Activated CD4-positive, alpha-beta T cell treated with anti-CD3 and anti-CD28 coated beads, Interleukin-2, amount 10 ng/mL, durations not matched to agents 7 days and 5 days (primary cell): ENCODE results near the gene RASA3. TPM values are rescaled to one million over a fixed set of nuclear protein-coding genes. Genes with fewer than 3 reads are reported as not detected.

Experiments
- CTCF ChIA-PET: fragments of 350-600 bp; sonication (Branson Sonifier 250); formaldehyde crosslinking; loops from one replicate; lab custom pipeline; 2021; ENCODE audit warnings: antibody characterized with exemption; lab: Charles Lee
- POLR2A ChIA-PET: fragments of 350-600 bp; sonication (Branson Sonifier 250); formaldehyde crosslinking; loops from one replicate; lab custom pipeline; 2021; ENCODE audit warnings: antibody characterized with exemption; lab: Charles Lee
- DNase-seq: peaks from one replicate; pipeline ENCODE4 v3.0.0-alpha.2; 2020
- H3K27ac Mint-ChIP-seq: one replicate; pipeline ENCODE4 v1.8.0; 2021; ENCODE audit warnings: mild to moderate bottlenecking, moderate library complexity, mixed read lengths
- H3K27me3 Mint-ChIP-seq: one replicate; pipeline ENCODE4 v1.8.0; 2021; ENCODE audit warnings: mixed read lengths
- H3K36me3 Mint-ChIP-seq: one replicate; pipeline ENCODE4 v1.8.0; 2021; ENCODE audit warnings: low read depth, mixed read lengths
- H3K4me1 Mint-ChIP-seq: one replicate; pipeline ENCODE4 v1.8.0; 2021; ENCODE audit warnings: mixed read lengths
- H3K4me3 Mint-ChIP-seq: one replicate; pipeline ENCODE4 v1.8.0; 2021; ENCODE audit warnings: mild to moderate bottlenecking, moderate library complexity, mixed read lengths
- H3K9me3 Mint-ChIP-seq: one replicate; pipeline ENCODE4 v1.8.0; 2021; ENCODE audit warnings: mixed read lengths
- total RNA-seq, 2 experiments: library from RNA; stranded (reverse); gene quantifications; one replicate each; pipeline ENCODE4 v1.2.3, GENCODE V29; 2021

Gene RASA3
- total RNA-seq, 2 experiments from 2014 or later: 114 to 115 TPM

DNA sequence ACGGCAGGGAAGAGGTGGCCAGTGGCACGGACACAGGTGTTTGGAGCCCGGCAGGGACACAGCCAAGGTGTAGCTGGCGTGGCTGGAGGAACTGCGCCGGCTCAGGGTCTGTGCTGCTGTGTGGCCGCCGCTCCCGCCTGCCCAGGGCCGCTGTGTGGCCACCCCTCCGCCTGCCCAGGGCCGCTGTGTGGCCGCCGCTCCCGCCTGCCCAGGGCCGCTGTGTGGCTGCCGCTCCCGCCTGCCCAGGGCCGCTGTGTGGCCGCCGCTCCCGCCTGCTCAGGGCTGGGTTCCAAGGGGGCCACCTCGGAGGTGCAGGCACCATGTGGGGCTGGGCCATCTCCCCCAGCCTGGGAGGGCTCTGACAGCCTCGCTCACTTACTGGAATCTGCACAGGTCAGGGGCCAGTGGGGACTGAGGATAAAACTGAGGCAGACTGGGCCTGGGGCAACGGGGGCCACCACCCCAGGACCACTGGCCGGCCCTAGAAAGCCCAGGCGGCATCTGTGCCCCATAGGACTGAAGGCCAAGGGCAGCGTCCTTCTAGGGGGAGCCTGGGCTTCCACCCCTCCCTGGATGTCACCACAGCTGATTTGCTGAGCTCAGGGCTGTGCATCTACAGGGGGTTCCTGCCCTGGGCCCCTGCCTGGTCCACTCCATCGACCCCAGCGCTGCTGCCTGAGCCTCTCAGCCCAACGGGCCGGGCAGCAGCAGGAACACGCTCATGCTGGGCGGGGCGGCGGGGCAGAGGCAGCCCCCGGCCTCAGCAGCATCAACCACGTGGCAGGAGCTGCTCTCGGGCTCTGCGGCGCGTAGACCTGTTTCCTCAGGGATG lies 180.1 kb downstream of the RASA3 start:
- peaks cover 2% of the 10 kb centered on the region for H3K9me3 Mint-ChIP-seq
- ChIA-PET CTCF (interaction anchor here (0.9 to 1.2 kb wide), 3 partner anchors 20 to 284 kb away, joined by 3 read pairs; no protein-coding TSS in a partner anchor), POLR2A (no interaction called here)
- no peak overlapping the region for H3K27ac Mint-ChIP-seq
- no peak overlapping the region for H3K4me3 Mint-ChIP-seq
- no peaks in the 10 kb centered on the region for H3K27me3 Mint-ChIP-seq
- DNase-seq: no peak
- peaks cover 23% of the 10 kb centered on the region for H3K36me3 Mint-ChIP-seq
- H3K4me1 Mint-ChIP-seq: peaks cover 5% of the 10 kb centered on the region

DNA sequence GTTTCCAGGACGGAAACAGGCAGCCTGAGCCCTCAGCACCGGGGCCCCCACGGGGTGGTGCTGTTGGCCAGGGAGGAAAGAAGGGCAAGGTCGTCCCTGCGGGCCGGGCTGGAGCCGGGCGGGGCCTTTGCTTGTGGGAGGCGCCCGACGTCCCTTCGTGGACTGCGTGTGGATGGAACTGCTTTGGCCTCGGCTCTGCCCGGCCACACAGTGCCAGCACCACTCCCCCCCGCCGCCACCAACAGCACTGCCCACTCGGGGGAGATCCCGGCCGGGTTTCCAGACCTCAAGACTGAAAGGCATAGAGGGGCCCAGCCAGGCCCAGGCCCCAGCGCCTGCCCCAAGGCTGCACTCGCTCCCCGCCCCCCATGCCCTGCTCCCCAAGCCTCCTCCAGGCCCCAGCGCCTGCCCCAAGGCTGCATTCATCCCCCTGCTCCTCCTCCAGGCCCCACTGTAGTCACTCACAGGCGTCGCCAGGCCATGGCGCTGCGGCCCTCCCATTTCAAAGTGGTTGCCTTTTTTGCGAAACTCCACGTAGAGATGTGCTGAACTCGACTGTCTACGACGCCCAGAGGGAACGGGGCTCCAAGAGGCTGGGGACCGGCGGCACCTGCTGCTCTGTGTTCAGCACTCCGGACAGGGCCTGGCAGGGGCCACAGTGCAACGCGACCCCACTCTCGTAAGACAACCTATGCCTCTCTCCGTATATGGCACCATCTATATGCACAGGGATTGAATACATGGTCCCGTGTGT lies 181.0 kb downstream of the RASA3 start:
- H3K27ac Mint-ChIP-seq: no peak overlapping the region
- H3K4me1 Mint-ChIP-seq: peaks cover 5% of the 10 kb centered on the region
- H3K27me3 Mint-ChIP-seq: no peaks in the 10 kb centered on the region
- ChIA-PET POLR2A (no interaction called here), CTCF (interaction anchor here (1.0 kb wide), 1 partner anchor 20 kb away, joined by 3 read pairs; no protein-coding TSS in a partner anchor)
- DNase-seq: peak; percentile 50
- H3K36me3 Mint-ChIP-seq: peaks cover 19% of the 10 kb centered on the region
- peaks cover 2% of the 10 kb centered on the region for H3K9me3 Mint-ChIP-seq
- H3K4me3 Mint-ChIP-seq: no peak overlapping the region

DNA sequence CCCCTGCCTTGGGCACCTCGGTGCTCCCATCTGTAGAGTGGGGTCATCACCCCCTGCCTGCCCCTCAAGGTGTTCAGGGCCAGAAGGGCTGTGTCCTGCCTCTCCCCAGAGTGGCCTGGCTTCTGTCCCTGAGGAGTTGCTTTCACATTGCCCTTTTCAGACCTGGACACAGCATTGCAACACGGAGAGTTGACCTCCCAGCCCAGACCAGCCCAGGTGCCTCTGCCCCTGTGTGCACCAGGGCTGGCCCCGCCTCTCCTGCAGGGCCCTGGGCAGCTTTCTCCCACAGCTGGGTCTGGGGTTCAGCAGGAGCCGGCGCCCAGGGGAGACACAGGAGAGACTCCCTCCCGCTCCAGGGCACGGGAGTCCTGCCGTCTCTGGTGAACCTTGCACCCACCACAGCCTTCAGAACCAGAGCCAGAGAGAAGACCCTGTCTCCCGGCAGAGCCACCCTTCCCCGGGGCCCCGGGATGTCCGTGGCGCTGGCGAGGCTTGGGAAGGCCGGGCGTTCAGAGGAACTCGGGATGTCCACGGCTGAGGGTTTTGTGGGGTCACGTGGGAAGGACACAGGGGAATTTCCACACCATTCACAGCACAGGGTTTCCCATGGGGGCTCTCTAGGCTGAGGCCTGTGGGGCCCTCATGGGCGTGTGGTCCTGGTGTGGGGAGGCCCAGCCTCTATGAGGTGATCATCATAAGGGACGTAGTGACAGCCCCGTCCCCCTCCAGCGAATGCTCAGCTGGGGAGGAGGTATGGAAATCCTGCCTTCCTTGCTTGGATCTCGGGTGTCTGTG lies 181.8 kb downstream of the RASA3 start:
- ChIA-PET POLR2A (no interaction called here), CTCF (interaction anchor here (1.0 kb wide), 1 partner anchor 19 kb away, joined by 3 read pairs; no protein-coding TSS in a partner anchor)
- Mint-ChIP-seq H3K36me3 (peaks cover 11% of the 10 kb centered on the region), H3K4me1 (peaks cover 5% of the 10 kb centered on the region), H3K27ac (no peak overlapping the region), H3K4me3 (no peak overlapping the region), H3K27me3 (no peaks in the 10 kb centered on the region), H3K9me3 (peaks cover 2% of the 10 kb centered on the region)
- DNase-seq: no peak

DNA sequence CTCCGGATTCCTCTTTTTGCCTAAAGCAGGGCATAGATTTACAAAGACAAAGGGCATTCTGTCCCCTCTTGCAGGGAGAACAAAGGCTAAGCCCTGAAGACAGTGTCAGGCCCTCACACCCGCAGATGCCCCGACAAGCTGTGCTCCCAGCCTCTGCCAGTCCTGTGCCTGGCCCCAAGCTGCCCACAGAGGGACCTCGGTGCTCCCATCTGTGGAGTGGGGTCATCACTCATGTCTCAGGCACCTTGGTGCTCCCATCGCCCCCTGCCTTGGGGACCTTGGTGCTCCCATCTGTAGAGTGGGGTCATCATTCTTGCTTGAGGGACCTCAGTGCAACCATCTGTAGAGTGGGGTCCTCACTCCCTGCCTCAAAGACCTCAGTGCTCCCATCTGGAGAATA lies 182.9 kb downstream of the RASA3 start:
- POLR2A ChIA-PET: no interaction called here
- Mint-ChIP-seq H3K27me3 (no peaks in the 10 kb centered on the region), H3K9me3 (no peaks in the 10 kb centered on the region), H3K4me1 (peaks cover 5% of the 10 kb centered on the region), H3K4me3 (no peak overlapping the region), H3K27ac (no peak overlapping the region), H3K36me3 (peaks cover under 1% of the 10 kb centered on the region)
- CTCF ChIA-PET: no interaction called here
- DNase-seq: no peak

DNA sequence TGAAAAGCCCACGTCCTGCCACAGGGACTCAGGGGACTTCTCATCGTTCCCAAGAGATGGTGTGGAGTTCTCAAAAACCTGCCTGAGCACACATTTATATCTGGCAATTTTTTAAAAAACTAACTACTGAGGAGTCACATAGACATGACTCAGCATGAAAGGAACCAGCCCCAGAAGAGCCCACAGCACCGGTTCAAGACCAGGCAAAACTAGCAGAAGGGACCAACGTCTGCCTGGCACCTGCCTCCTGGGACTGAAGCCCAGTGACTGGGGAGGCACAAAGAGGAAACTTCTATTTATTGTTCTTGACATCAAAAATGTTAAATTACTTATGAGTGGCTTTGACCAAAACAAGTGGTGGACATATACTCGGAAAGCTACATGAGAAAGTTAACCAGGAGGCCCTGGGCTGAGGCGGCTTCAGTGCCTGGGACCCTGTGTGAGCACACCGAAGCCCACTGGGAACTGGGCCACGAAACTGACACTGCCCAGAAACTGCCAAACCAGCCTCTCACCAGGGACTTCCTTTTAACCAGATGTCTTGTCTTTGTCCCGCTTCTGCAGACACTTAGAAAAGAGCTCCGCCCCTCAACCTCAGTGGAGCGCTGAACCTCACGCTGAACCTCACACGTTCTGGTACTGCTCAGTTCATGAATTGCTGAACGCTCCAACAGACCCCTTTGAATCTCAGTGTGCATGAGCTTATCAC lies 184.2 kb downstream of the RASA3 start:
- CTCF ChIA-PET: interaction anchor here (1.0 kb wide), 1 partner anchor 129 kb away, joined by 3 read pairs; no protein-coding TSS in a partner anchor
- Mint-ChIP-seq H3K4me3 (no peak overlapping the region), H3K27ac (peak overlapping the region; percentile 17)

DNA sequence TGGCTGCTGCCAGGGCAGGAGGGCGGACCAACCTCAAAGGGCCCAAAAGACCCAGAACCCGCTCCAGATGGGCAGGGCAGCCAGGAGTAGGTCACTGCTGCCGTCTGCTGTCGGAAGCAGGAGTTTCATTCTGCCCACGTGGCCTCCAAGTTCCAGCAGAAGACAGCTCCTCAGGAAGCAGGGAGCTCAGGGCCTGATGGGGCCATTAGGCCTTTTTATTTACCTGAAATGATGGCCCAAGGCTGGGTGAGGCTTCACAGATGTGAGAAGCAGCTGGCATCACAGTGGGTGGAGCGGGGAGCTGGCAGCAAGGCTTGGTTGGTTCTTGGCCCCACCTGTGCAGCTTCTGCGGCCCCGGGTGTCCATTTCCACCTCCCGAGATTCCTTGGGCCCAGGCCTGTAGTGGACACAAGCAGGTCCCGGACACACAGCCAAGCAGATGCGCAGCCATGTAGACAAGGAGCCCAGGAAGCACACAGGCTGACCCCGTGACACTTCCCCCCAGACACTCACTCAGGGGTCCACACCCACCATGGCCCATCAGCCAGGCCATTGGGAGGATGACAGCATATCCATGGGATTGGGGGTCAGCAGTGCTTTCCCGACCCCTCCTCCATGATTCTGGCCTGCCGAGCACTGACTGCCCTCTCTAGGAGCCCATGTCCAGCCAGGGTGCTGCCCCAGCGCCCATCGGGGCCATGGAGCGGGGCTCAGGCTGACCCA lies 185.0 kb downstream of the RASA3 start:
- Mint-ChIP-seq H3K27ac (no peak overlapping the region), H3K9me3 (no peaks in the 10 kb centered on the region), H3K27me3 (no peaks in the 10 kb centered on the region), H3K4me3 (no peak overlapping the region), H3K36me3 (no peaks in the 10 kb centered on the region), H3K4me1 (peaks cover 5% of the 10 kb centered on the region)
- ChIA-PET POLR2A (no interaction called here), CTCF (interaction anchor here (1.0 kb wide), 1 partner anchor 128 kb away, joined by 3 read pairs; no protein-coding TSS in a partner anchor)
- no peak for DNase-seq

More for the DNA sequence above, 184.2 kb downstream of the RASA3 start:
- no peak for DNase-seq
- POLR2A ChIA-PET: no interaction called here
- H3K36me3 Mint-ChIP-seq: no peaks in the 10 kb centered on the region
- no peaks in the 10 kb centered on the region for H3K27me3 Mint-ChIP-seq
- peaks cover 5% of the 10 kb centered on the region for H3K4me1 Mint-ChIP-seq
- no peaks in the 10 kb centered on the region for H3K9me3 Mint-ChIP-seq

DNA sequence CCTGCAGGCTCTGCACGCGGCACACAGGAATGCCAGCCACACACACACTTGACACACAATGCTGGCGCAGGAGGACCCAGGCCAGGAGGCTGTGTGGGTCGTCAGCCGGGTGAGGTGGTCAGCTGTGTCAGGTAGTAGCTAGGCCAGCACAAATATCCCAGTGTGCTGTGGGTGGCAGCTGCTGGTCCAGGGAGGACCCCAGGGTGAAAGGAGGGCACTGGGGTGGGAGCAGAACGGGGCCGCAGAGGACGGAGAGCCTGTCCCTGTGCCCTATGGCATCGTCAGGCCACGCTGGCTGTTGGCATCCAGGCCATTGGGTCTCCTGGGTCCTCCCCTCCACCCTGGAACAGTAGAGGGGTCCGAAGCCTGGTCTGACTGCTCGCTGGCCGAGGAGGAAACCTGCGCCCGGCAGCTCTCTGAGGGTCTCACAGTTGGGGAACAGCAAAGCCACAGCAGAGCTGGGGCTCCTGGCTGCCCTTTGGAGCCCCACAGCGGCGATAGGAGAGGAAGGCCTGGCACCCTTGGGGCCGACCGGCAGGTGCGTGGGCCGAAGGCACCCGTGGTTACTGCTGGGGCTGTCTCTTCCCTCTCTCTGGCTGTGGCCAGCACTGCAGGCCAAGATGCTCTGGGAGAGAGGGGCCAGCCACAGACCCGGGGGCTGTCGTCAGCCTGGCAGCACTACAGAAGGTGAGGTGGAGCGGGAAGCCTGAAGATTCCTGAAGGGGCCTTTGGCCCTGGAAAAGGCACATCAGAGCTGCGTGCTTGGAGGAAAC lies 185.8 kb downstream of the RASA3 start:
- no peaks in the 10 kb centered on the region for H3K27me3 Mint-ChIP-seq

DNA sequence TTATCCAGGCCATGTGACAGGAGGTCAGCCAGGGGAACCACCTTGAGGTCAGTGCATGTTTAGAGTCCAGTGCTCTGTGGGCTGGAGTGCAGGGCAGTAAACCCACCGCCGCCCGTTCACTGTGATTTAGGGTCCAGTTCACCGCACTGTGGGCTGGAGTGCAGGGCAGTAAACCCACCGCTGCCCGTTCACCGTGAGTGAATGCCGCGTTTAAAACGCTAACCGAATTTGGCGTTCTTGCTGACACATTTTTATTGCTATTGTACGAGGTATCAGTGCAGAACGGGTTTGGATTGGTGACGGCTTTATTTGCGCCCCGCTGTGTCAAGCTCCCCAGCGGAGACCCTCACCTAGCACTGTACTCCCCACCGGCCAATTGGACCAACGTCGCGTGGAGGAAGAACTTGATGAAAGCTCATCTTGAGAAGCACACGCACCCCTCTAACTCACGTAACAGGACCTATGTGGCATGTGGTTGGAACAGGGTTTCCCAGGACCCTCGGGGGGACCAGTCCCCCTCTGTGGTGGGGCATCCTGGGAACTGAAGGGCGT lies 186.5 kb downstream of the RASA3 start:
- H3K36me3 Mint-ChIP-seq: no peaks in the 10 kb centered on the region
- CTCF ChIA-PET: no interaction called here
- POLR2A ChIA-PET: no interaction called here

More for the DNA sequence above, 185.8 kb downstream of the RASA3 start:
- peaks cover 3% of the 10 kb centered on the region for H3K4me1 Mint-ChIP-seq
- no peak overlapping the region for H3K27ac Mint-ChIP-seq
- ChIA-PET POLR2A (no interaction called here), CTCF (interaction anchor here (1.0 kb wide), 1 partner anchor 127 kb away, joined by 3 read pairs; no protein-coding TSS in a partner anchor)
- H3K9me3 Mint-ChIP-seq: no peaks in the 10 kb centered on the region
- H3K4me3 Mint-ChIP-seq: no peak overlapping the region
- DNase-seq: no peak
- H3K36me3 Mint-ChIP-seq: no peaks in the 10 kb centered on the region

DNA sequence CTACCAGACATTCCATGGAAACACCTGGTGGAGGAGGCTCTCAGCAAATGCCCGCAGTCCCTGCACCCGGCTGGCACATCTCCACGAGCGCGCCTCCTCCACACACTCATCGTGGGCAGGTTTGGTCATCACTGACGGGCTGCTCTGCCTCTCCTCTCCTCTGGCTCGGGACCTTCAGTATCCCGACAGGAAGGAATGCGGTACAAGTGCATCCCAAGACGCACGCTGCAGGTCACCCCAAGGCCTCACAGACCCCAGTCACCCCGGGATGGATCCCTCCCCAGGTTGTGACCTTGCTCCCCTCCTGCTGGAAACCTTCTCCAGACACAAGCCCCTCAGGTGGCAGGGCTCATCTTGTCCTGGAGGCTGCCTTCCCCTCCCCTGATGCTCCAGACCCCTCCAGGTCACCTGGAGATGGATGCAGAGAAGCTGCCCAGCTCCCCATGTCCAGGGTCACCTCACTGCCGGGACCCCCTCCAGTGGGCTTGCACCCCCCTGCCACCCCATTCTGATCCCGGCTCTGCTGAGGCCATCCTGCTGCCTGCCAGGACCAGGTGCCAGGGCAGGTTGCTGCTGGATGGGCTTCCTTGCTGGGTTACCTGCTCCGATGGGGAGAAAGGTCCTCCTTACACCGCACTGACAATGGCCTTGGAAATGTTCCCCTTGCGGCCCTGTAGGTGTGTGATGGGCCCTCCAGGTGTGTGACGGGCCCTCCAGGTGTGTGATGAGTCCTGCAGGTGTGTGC lies 188.4 kb downstream of the RASA3 start:
- Mint-ChIP-seq H3K27ac (no peak overlapping the region), H3K4me1 (peaks cover 2% of the 10 kb centered on the region), H3K36me3 (no peaks in the 10 kb centered on the region), H3K27me3 (no peaks in the 10 kb centered on the region), H3K4me3 (no peak overlapping the region), H3K9me3 (no peaks in the 10 kb centered on the region)
- POLR2A ChIA-PET: no interaction called here
- CTCF ChIA-PET: no interaction called here
- DNase-seq: no peak

More for the DNA sequence above, 186.5 kb downstream of the RASA3 start:
- Mint-ChIP-seq H3K27ac (no peak overlapping the region), H3K4me3 (no peak overlapping the region), H3K9me3 (no peaks in the 10 kb centered on the region), H3K27me3 (no peaks in the 10 kb centered on the region), H3K4me1 (peaks cover 2% of the 10 kb centered on the region)
- DNase-seq: no peak

DNA sequence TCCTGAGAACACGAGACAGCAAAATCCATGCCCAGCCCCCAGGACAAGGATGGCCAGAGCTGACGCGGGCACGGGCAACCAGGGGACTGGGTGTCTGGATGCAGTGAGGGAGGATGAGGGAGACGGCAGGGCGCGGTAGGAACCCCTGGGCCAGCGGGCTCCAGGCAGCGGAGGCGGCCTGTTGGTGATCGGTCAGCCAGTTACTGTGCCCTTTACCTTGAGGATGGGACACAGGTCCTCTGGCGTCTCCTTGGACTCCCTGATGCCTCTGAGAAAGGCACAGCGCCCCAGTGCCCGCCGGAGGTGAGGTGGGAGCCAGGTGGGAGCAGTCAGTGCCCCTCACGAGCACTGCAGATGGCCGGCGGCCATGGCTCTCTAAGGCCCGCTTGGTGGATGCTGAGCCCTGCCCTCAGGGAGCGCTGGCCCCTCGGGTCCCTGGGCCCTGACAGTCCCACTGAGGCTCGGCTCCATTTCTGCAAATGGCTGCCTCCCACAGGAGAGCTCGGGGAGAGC lies 189.8 kb downstream of the RASA3 start:
- Mint-ChIP-seq H3K27ac (no peak overlapping the region), H3K9me3 (no peaks in the 10 kb centered on the region), H3K36me3 (no peaks in the 10 kb centered on the region), H3K4me3 (no peak overlapping the region), H3K4me1 (no peaks in the 10 kb centered on the region), H3K27me3 (no peaks in the 10 kb centered on the region)
- ChIA-PET POLR2A (no interaction called here), CTCF (no interaction called here)
- no peak for DNase-seq
